Measurements from ENCODE around the gene NFKB1. TPM values are rescaled to one million over a fixed set of nuclear protein-coding genes. Genes with fewer than 3 reads are reported as not detected.

NFKB1 gene
- total and polyA plus RNA-seq, 9 donors: 18.6 to 45.0 (median 36.6) TPM

DNA sequence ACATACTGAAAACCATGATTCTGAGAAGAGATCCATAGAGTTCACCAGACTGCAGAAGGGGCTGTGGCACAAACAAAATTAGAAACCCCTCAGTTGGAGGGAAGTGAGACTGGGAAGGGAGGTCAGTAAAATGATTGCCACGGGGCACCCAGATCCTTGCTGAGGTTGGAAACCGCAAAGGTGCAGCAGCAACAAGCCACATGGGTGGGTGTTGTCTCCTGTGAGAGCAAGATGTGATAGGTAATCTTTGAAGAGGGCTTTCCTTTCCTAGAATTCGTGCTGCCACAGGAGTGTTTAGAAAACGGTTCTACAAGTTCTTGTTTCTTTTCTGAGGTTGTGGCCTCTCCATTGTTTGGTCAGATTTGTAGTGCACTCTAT, 85.5 kb downstream of the NFKB1 start:
- Histone ChIP-seq H3K9me3 (peaks cover 0 to 2% of the 10 kb centered on the region in 2 donors), H3K36me3 (no peaks in the 10 kb centered on the region), H3K27ac (no peak overlapping the region), H3K27me3 (no peaks in the 10 kb centered on the region), H3K4me3 (no peak overlapping the region), H3K4me1 (ENCODE audit: insufficient read depth) (no peaks in the 10 kb centered on the region)
- TF ChIP-seq, protein P1, sequence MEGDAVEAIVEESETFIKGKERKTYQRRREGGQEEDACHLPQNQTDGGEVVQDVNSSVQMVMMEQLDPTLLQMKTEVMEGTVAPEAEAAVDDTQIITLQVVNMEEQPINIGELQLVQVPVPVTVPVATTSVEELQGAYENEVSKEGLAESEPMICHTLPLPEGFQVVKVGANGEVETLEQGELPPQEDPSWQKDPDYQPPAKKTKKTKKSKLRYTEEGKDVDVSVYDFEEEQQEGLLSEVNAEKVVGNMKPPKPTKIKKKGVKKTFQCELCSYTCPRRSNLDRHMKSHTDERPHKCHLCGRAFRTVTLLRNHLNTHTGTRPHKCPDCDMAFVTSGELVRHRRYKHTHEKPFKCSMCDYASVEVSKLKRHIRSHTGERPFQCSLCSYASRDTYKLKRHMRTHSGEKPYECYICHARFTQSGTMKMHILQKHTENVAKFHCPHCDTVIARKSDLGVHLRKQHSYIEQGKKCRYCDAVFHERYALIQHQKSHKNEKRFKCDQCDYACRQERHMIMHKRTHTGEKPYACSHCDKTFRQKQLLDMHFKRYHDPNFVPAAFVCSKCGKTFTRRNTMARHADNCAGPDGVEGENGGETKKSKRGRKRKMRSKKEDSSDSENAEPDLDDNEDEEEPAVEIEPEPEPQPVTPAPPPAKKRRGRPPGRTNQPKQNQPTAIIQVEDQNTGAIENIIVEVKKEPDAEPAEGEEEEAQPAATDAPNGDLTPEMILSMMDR (IDR thresholded peaks at IDR 0.05): no peak
- TF ChIP-seq EP300 (IDR thresholded peaks at IDR 0.05) (no peak), POLR2A (IDR thresholded peaks at IDR 0.05) (no peak)
- no peak for DNase-seq
- 79 to 93% (median 86%) methylated on average over 4 of the region's 4 CpGs for WGBS, 3 donors
- intact Hi-C loops (cut with DNase I): no loop called here

DNA sequence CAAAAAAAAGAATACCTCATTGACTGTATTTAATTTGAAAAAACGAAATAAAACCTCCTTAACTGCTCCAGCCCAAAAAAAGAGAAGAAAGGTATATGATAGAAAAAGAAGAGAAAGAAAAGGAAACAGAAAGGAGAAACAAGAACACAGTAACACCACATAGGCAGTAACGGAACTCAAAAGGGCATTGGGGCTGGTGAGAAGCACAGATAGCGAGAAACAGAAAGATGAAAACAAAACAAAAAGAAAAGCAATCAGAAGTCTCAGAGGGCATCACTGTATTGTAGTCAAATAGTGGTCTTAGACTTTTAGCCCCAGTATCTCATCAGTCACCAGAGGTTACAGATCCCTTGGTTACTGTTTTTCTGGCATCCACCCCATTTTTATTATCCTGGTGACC, 88.6 kb downstream of the NFKB1 start:
- H3K27ac ChIP-seq: no peak overlapping the region
- no peaks in the 10 kb centered on the region for H3K4me1 ChIP-seq (ENCODE audit: insufficient read depth)
- H3K4me3 ChIP-seq: no peak overlapping the region
- H3K9me3 ChIP-seq: peaks cover 0 to 2% of the 10 kb centered on the region in 2 donors
- no peak for DNase-seq
- intact Hi-C loops (cut with DNase I): no loop called here
- no peaks in the 10 kb centered on the region for H3K27me3 ChIP-seq
- TF ChIP-seq POLR2A (IDR thresholded peaks at IDR 0.05) (no peak), EP300 (IDR thresholded peaks at IDR 0.05) (no peak)
- TF ChIP-seq, protein P1 (IDR thresholded peaks at IDR 0.05): no peak
- H3K36me3 ChIP-seq: no peaks in the 10 kb centered on the region
- 60 to 90% (median 89%) methylated on average over 3 of the region's 3 CpGs for WGBS, 3 donors

DNA sequence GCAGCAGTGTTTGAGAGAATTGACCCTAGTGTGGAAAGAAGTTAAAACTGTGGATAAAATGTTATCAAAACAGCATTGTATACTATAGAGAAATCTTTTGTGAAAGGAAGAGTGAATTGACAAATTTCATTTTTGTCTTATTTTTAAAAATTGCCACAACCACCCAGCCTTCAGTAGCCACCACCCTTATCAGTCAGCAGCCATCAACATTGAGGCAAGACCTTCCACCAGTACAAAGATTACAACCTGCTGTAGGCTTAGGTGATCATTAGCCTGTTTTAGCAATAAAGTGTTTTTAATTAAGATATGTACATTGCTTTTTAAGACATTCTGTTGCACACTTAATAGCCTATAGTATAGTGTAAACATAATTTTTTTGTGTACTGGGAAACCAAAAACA, 91.1 kb downstream of the NFKB1 start:
- TF ChIP-seq EP300 (IDR thresholded peaks at IDR 0.05): no peak
- no peak for TF ChIP-seq POLR2A (IDR thresholded peaks at IDR 0.05)
- TF ChIP-seq, protein P1 (IDR thresholded peaks at IDR 0.05): no peak
- no peak for DNase-seq
- H3K9me3 ChIP-seq: peaks cover 0 to 2% of the 10 kb centered on the region in 2 donors
- H3K4me3 ChIP-seq: no peak overlapping the region
- no peaks in the 10 kb centered on the region for H3K36me3 ChIP-seq
- H3K4me1 ChIP-seq (ENCODE audit: insufficient read depth): no peaks in the 10 kb centered on the region
- intact Hi-C loops (cut with DNase I): no loop called here
- no peak overlapping the region for H3K27ac ChIP-seq
- H3K27me3 ChIP-seq: no peaks in the 10 kb centered on the region

DNA sequence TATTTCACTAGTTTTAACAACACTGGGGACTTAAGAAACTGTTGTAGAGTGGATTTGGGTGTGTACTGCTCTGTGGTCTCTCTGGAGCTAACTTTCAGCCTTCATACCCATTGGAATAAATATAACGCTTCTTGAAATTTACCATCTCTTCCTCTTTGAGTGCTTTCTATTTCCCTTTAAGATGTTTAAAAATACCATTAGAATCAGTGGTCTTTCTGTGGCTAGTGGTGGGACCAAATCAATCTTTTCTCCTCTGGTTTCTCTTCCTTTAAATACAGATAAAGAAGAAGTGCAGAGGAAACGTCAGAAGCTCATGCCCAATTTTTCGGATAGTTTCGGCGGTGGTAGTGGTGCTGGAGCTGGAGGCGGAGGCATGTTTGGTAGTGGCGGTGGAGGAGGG, 92.0 kb downstream of the NFKB1 start:
- WGBS, 3 donors: 92 to 94% (median 94%) methylated on average over 7 of the region's 7 CpGs
- no peak for DNase-seq
- no peaks in the 10 kb centered on the region for H3K36me3 ChIP-seq
- no peaks in the 10 kb centered on the region for H3K4me1 ChIP-seq (ENCODE audit: insufficient read depth)
- H3K27me3 ChIP-seq: no peaks in the 10 kb centered on the region
- peaks cover 0 to 2% of the 10 kb centered on the region in 2 donors for H3K9me3 ChIP-seq
- H3K27ac ChIP-seq: no peak overlapping the region
- TF ChIP-seq POLR2A (IDR thresholded peaks at IDR 0.05): no peak
- no peak overlapping the region for H3K4me3 ChIP-seq
- intact Hi-C loops (cut with DNase I): no loop called here

DNA sequence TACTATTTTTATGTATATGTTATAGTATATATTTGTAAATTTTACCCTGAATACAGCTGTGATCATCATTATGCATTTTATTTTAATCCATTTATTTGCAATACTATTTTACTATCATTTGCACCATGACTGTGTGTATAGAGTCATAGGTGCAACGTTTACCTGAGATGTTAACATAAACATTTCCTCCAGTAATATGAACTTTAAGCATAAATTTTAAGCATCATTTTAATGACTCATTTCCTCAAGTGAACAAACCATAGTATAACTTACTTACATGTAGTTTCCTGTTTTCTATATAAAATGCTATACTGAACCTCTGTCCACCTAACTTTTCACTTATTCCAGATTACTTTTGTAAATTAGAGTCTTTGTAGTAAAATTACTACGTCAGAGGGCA, 92.8 kb downstream of the NFKB1 start:
- no peaks in the 10 kb centered on the region for H3K36me3 ChIP-seq
- peaks cover 0 to 2% of the 10 kb centered on the region in 2 donors for H3K9me3 ChIP-seq
- H3K4me1 ChIP-seq (ENCODE audit: insufficient read depth): peaks cover 2% of the 10 kb centered on the region
- 49 to 90% (median 85%) methylated on average over 2 of the region's 2 CpGs for WGBS, 3 donors
- intact Hi-C loops (cut with DNase I): no loop called here
- no peak overlapping the region for H3K4me3 ChIP-seq
- DNase-seq: no peak
- no peak overlapping the region for H3K27ac ChIP-seq
- H3K27me3 ChIP-seq: no peaks in the 10 kb centered on the region
- TF ChIP-seq, protein P1 (IDR thresholded peaks at IDR 0.05): no peak
- TF ChIP-seq POLR2A (IDR thresholded peaks at IDR 0.05) (no peak), EP300 (IDR thresholded peaks at IDR 0.05) (no peak)
